IPS DF 4.7 (cell line): ENCODE data around the gene KIF24.
"Not testable (repeated sequence)": the region's sequence is repeated elsewhere in the genome, so short reads cannot be mapped to it uniquely, and the experiment has no call there.

ENCODE experiments used
- DNase-seq: peaks from one replicate; pipeline ENCODE4 v3.0.0-alpha.2; 2013; ENCODE audit warnings: low spot score; ENCODE audit errors: extremely low read depth

Gene KIF24

DNA sequence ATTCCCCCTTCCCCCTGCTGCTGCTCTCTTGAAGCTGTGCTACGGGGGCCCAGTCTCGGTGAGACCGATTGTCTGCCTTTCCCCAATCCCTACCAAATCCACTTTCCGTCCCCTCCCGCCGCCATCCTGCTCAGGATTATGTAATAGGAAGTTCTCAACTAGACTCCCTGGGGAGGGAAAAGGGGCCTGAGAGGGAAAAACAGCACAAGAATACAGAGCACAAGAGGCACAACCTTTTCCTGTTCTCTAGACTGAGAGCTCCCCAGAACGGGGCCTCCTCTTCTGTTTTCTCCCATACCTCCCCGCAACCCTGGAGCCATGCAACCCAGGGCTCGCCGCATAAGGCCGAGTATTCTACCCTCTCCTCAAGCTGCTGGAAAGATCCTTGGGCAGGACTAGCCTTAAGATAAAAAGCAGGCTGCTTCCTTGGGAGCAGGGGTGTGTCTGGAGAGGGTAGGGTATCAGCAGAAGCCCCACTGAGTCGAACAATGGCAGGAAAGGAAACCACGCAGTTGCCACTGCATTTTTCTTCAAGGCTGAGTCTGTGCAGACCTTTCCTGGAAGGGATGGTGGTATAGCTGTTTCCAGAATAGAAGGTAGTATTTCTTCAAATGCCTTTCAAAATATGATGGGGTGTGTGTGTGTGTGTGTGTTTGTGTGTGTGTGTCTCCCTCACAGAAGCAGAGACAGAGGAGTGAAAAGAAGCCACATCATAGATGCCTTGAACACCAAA is 34.7 kb upstream of the KIF24 start:
- DNase-seq, result no peak

DNA sequence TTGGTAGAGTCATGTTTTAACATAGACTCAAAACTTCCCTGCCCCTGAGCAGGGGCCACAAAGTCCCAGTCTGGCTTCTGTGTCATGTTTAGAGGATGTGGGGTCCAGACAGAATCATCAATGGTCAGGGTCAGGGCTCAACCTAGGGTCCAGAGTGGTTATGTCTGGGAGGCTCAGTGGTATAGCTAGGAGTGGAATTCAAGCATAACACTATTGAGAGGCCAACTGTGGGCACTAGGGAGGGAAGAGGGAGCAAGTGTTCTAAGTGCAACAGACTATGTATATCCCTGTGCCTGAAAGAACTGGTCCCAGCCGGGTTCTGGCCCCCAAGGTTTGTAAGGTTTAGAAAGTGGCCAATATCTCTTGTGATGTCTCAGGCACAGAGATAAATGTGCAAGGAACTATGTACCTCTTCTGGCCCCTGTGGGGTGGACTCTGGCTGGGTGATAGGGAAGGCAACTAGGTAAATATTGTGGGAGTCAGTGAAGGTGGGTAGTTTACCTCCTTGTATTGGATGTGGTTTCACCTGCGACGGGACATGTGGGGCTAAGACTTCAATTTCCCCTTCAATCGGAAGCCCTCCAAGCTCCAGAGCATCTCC is 33.6 kb upstream of the KIF24 start:
- DNase-seq, result no peak

DNA sequence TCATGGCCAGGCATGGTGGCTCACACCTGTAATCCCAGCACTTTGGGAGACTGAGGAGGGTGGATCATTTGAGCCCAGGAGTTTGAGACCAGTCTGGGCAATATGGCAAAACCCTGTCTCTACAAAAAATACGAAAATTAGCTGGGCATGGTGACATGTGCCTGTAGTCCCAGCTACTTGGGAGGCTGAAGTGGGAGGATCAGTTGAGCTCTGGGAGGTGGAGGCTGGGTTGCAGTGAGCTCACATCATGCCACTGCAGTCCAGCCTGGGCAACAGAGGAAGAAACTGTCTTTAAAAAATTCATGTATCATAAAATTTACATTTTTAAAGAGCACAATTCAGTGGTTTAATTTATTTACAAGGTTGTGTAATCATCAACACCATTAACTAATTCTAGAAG is 23.9 kb upstream of the KIF24 start:
- not testable (repeated sequence) for DNase-seq

GRCh38 chr9:34352122-34352652 is 23.1 kb upstream of the KIF24 start:
- DNase-seq, result not testable (repeated sequence)

GRCh38 chr9:34349324-34349723 is 20.3 kb upstream of the KIF24 start:
- DNase-seq, result no peak

GRCh38 chr9:34347800-34348158 is 18.7 kb upstream of the KIF24 start:
- no peak for DNase-seq

DNA sequence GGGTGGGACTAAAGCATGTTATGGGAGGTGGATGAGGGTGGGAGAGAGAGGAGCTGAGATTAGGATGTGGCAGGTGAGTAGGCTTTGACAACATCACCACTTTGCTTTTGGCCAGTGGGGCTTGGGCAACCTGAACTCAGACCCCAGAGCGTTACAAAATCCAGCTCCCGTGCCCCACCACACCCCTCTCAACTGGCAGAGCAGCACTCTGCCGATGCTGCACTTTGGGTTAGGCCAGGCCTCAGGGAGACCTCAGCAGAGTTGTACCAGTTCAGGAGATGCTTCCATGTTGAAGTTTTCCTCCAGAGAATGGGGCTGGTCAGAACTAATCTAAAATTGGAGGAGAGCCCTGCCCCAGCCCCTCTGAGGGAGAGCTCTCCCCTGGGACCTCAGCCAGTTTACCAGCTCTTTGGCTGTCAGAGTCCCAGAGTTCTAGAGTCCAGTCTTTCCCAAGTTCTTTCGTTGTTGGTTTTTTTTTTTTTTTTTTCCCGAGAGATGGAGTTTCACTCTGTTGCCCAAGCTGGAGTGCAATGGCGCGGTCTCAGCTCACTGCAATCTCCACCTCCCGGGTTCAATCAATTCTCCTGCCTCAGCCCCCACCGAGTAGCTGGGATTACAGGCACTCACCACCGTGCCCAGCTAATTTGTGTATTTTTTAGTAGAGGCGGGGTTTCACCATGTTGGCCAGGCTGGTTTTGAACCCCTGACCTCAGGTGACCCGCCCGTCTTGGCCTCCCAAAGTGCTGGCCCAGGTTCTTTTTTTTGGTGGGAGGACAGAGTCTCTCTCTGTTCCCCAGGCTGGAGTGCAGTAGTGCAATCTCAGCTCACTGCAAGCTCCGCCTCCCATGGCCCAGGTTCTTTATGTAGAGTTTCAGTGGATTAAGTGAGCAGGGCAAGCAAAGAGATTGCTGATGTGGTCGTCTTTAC is 18.1 kb upstream of the KIF24 start:
- DNase-seq, result no peak

DNA sequence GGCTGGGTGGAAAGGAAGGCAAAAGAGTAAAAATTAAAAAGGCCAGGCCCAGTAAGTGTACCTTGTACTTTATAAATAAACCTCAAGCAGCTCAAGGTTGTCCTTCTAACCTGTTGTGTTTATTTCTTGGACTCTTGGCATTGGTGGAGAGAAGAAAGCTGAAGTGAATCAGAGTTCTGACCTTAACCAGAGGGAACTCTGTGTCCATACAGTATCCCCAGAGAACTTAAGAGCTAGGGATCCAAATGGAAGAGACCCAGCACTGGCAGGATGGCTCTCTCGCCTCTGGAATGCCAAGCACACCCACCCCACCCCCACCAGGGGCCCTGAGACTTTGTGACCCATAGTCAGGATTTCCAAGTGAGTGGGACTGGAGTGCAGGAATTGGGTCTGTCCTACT is 14.5 kb upstream of the KIF24 start:
- no peak for DNase-seq

- DNase-seq, result no peak
Observed at GRCh38 chr9:34343090-34343489, 14.0 kb upstream of the KIF24 start.

DNA sequence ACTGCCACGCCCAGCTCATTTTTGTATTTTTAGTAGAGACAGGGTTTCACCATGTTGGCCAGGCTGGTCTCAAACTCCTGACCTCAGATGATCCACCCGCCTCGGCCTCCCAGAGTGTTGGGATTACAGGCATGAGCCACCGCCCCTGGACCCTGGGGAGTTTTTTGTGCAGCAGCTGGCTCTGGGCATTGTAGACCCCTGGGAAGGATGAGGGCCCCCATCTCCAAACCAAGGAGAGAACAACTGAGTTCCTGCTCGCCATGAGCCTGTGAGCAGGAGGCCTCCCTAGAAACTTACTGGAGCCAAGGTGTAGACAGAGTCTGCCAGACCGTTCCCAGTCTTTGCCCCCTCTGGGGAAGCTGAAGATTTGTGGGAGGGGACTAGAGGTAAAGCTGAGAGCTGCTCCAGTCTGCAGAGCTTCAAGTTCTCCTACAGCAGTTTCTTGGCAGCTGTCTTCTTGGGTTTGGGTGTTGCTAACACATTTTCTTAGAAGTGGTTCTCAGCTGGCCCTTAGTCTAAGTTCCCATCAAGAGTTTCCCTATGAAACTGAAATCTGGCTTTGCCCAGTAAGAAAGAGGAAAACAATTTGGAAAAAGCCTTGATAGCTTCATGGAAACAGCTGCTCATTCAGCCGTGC is 12.7 kb upstream of the KIF24 start:
- DNase-seq, result no peak

GRCh38 chr9:34338665-34339385 is 9.8 kb upstream of the KIF24 start:
- no peak for DNase-seq

GRCh38 chr9:34338079-34338478 is 9.0 kb upstream of the KIF24 start:
- not testable (repeated sequence) for DNase-seq

- no peak for DNase-seq
Observed at GRCh38 chr9:34337403-34337802, 8.3 kb upstream of the KIF24 start.

GRCh38 chr9:34335376-34335775 is 6.3 kb upstream of the KIF24 start:
- no peak for DNase-seq

GRCh38 chr9:34334916-34335315 is 5.8 kb upstream of the KIF24 start:
- DNase-seq, result no peak

- peak; percentile 41 for DNase-seq
Observed at GRCh38 chr9:34334337-34334824, 5.3 kb upstream of the KIF24 start.

DNA sequence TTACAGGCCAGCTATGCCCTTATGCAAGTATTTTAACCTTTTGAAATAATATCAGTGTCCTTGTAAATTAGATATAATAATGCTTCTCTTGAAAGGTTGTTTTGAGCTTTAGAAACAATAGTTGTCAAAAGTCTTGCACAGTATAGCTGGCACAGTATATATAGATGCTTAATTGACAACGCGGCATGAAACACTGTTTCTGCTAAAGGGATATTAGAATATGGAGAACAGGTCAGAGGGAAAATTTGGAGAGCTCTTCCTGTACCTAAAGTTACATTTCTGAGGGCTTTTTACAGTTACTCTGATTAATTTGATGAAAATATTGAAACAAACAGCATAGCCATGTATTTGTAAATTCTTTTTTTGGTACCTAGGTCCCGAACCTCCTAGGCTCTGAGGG is 4.8 kb upstream of the KIF24 start:
- DNase-seq, result no peak

- DNase-seq, result peak; percentile 25
Observed at GRCh38 chr9:34332076-34332964, 3.3 kb upstream of the KIF24 start.

- DNase-seq, result no peak
Observed at GRCh38 chr9:34331196-34331595, 2.1 kb upstream of the KIF24 start.
